ENCODE measurements around the gene KCNC3.
"Not testable (repeated sequence)": the region's sequence is repeated elsewhere in the genome, so short reads cannot be mapped to it uniquely, and the experiment has no call there.

The KCNC3 gene

GRCh38 chr19:50353487-50353880 lies 24.3 kb upstream of the KCNC3 start:
- not testable (repeated sequence) for H3K4me1 ChIP-seq (ENCODE audit: control insufficient read depth, insufficient read depth, low read length); H3K4me3 ChIP-seq (ENCODE audit: insufficient read depth, low read depth, low read length); H3K9me3 ChIP-seq (ENCODE audit: control insufficient read depth, low read length); H3K36me3 ChIP-seq (ENCODE audit: control insufficient read depth, insufficient read depth, low read length); H3K27me3 ChIP-seq (ENCODE audit: control insufficient read depth, insufficient read depth, low read length, poor library complexity, severe bottlenecking); H3K27ac ChIP-seq (ENCODE audit: insufficient read depth, low read depth, low read length, poor library complexity, severe bottlenecking)
- 89 to 95% methylated on average over 7 of the region's 7 CpGs for WGBS, 2 experiments

- no peaks in the 10 kb centered on the region for H3K9me3 ChIP-seq (ENCODE audit: control insufficient read depth, low read length)
- H3K4me1 ChIP-seq (ENCODE audit: control insufficient read depth, insufficient read depth, low read length), result no peaks in the 10 kb centered on the region
- 70 to 74% methylated on average over 4 of the region's 4 CpGs for WGBS, 2 experiments
- H3K27me3 ChIP-seq (ENCODE audit: control insufficient read depth, insufficient read depth, low read length, poor library complexity, severe bottlenecking), result no peaks in the 10 kb centered on the region
- H3K36me3 ChIP-seq (ENCODE audit: control insufficient read depth, insufficient read depth, low read length), result no peaks in the 10 kb centered on the region
- H3K27ac ChIP-seq (ENCODE audit: insufficient read depth, low read depth, low read length, poor library complexity, severe bottlenecking), result no peak overlapping the region
- no peak overlapping the region for H3K4me3 ChIP-seq (ENCODE audit: insufficient read depth, low read depth, low read length)
These were observed 23.1 kb upstream of the KCNC3 start for GRCh38 chr19:50352242-50352641.

GRCh38 chr19:50349277-50350057 lies 20.3 kb upstream of the KCNC3 start:
- Histone ChIP-seq H3K9me3 (ENCODE audit: control insufficient read depth, low read length) (no peaks in the 10 kb centered on the region), H3K36me3 (ENCODE audit: control insufficient read depth, insufficient read depth, low read length) (no peaks in the 10 kb centered on the region), H3K4me1 (ENCODE audit: control insufficient read depth, insufficient read depth, low read length) (no peaks in the 10 kb centered on the region), H3K4me3 (ENCODE audit: insufficient read depth, low read depth, low read length) (no peak overlapping the region), H3K27ac (ENCODE audit: insufficient read depth, low read depth, low read length, poor library complexity, severe bottlenecking) (no peak overlapping the region), H3K27me3 (ENCODE audit: control insufficient read depth, insufficient read depth, low read length, poor library complexity, severe bottlenecking) (no peaks in the 10 kb centered on the region)
- WGBS, 2 experiments, result 84% methylated on average over 20 to 22 of the region's 22 CpGs

- H3K27me3 ChIP-seq (ENCODE audit: control insufficient read depth, insufficient read depth, low read length, poor library complexity, severe bottlenecking); H3K9me3 ChIP-seq (ENCODE audit: control insufficient read depth, low read length); H3K36me3 ChIP-seq (ENCODE audit: control insufficient read depth, insufficient read depth, low read length); H3K27ac ChIP-seq (ENCODE audit: insufficient read depth, low read depth, low read length, poor library complexity, severe bottlenecking); H3K4me1 ChIP-seq (ENCODE audit: control insufficient read depth, insufficient read depth, low read length); H3K4me3 ChIP-seq (ENCODE audit: insufficient read depth, low read depth, low read length): not testable (repeated sequence)
- WGBS, 2 experiments, result 84% methylated on average over 7 of the region's 8 CpGs
These were observed 18.0 kb upstream of the KCNC3 start for GRCh38 chr19:50347089-50347581.

- H3K36me3 ChIP-seq (ENCODE audit: control insufficient read depth, insufficient read depth, low read length), result no peaks in the 10 kb centered on the region
- H3K4me1 ChIP-seq (ENCODE audit: control insufficient read depth, insufficient read depth, low read length), result no peaks in the 10 kb centered on the region
- H3K4me3 ChIP-seq (ENCODE audit: insufficient read depth, low read depth, low read length), result no peak overlapping the region
- no peaks in the 10 kb centered on the region for H3K9me3 ChIP-seq (ENCODE audit: control insufficient read depth, low read length)
- H3K27me3 ChIP-seq (ENCODE audit: control insufficient read depth, insufficient read depth, low read length, poor library complexity, severe bottlenecking), result no peaks in the 10 kb centered on the region
- 66 to 74% methylated on average over 8 of the region's 8 CpGs for WGBS, 2 experiments
- H3K27ac ChIP-seq (ENCODE audit: insufficient read depth, low read depth, low read length, poor library complexity, severe bottlenecking), result no peak overlapping the region
These were observed 15.6 kb upstream of the KCNC3 start for GRCh38 chr19:50344661-50345318.

GRCh38 chr19:50341091-50341564 lies 12.0 kb upstream of the KCNC3 start:
- no peak overlapping the region for H3K4me3 ChIP-seq (ENCODE audit: insufficient read depth, low read depth, low read length)
- no peaks in the 10 kb centered on the region for H3K27me3 ChIP-seq (ENCODE audit: control insufficient read depth, insufficient read depth, low read length, poor library complexity, severe bottlenecking)
- no peaks in the 10 kb centered on the region for H3K36me3 ChIP-seq (ENCODE audit: control insufficient read depth, insufficient read depth, low read length)
- H3K27ac ChIP-seq (ENCODE audit: insufficient read depth, low read depth, low read length, poor library complexity, severe bottlenecking), result no peak overlapping the region
- H3K9me3 ChIP-seq (ENCODE audit: control insufficient read depth, low read length), result no peaks in the 10 kb centered on the region
- WGBS, 2 experiments, result 88 to 89% methylated on average over 3 of the region's 3 CpGs
- no peaks in the 10 kb centered on the region for H3K4me1 ChIP-seq (ENCODE audit: control insufficient read depth, insufficient read depth, low read length)

GRCh38 chr19:50340331-50340730 lies 11.2 kb upstream of the KCNC3 start:
- H3K9me3 ChIP-seq (ENCODE audit: control insufficient read depth, low read length), result no peaks in the 10 kb centered on the region
- no peak overlapping the region for H3K4me3 ChIP-seq (ENCODE audit: insufficient read depth, low read depth, low read length)
- H3K27me3 ChIP-seq (ENCODE audit: control insufficient read depth, insufficient read depth, low read length, poor library complexity, severe bottlenecking), result no peaks in the 10 kb centered on the region
- no peaks in the 10 kb centered on the region for H3K36me3 ChIP-seq (ENCODE audit: control insufficient read depth, insufficient read depth, low read length)
- H3K27ac ChIP-seq (ENCODE audit: insufficient read depth, low read depth, low read length, poor library complexity, severe bottlenecking), result no peak overlapping the region
- H3K4me1 ChIP-seq (ENCODE audit: control insufficient read depth, insufficient read depth, low read length), result no peaks in the 10 kb centered on the region

- not testable (repeated sequence) for H3K4me1 ChIP-seq (ENCODE audit: control insufficient read depth, insufficient read depth, low read length); H3K27ac ChIP-seq (ENCODE audit: insufficient read depth, low read depth, low read length, poor library complexity, severe bottlenecking); H3K36me3 ChIP-seq (ENCODE audit: control insufficient read depth, insufficient read depth, low read length); H3K9me3 ChIP-seq (ENCODE audit: control insufficient read depth, low read length); H3K27me3 ChIP-seq (ENCODE audit: control insufficient read depth, insufficient read depth, low read length, poor library complexity, severe bottlenecking); H3K4me3 ChIP-seq (ENCODE audit: insufficient read depth, low read depth, low read length)
- WGBS, 2 experiments, result 77 to 81% methylated on average over 5 of the region's 6 CpGs
These were observed 7.9 kb upstream of the KCNC3 start for GRCh38 chr19:50337031-50337430.

GRCh38 chr19:50334741-50335421 lies 5.7 kb upstream of the KCNC3 start:
- H3K27me3 ChIP-seq (ENCODE audit: control insufficient read depth, insufficient read depth, low read length, poor library complexity, severe bottlenecking), result peaks cover 8% of the 10 kb centered on the region
- H3K36me3 ChIP-seq (ENCODE audit: control insufficient read depth, insufficient read depth, low read length), result no peaks in the 10 kb centered on the region
- no peak overlapping the region for H3K27ac ChIP-seq (ENCODE audit: insufficient read depth, low read depth, low read length, poor library complexity, severe bottlenecking)
- no peak overlapping the region for H3K4me3 ChIP-seq (ENCODE audit: insufficient read depth, low read depth, low read length)
- WGBS, 2 experiments, result 88 to 90% methylated on average over 12 of the region's 12 CpGs
- no peaks in the 10 kb centered on the region for H3K4me1 ChIP-seq (ENCODE audit: control insufficient read depth, insufficient read depth, low read length)
- no peaks in the 10 kb centered on the region for H3K9me3 ChIP-seq (ENCODE audit: control insufficient read depth, low read length)
